Suprapubic skin (tissue), 4 donors: ENCODE results near the gene PYGL. TPM values are rescaled to one million over a fixed set of nuclear protein-coding genes. Genes with fewer than 3 reads are reported as not detected.

Source experiments
- DNase-seq, 2 donors: peaks; one replicate each; pipeline ENCODE4 v3.0.0-alpha.2; 2019; ENCODE audit warnings: low spot score in 2 of 2
- H3K27ac ChIP-seq: fragments of 200-600 bp; sonication (generic); one replicate; pipeline ENCODE4 v1.5.1; 2019
- H3K27me3 ChIP-seq: fragments of 200-600 bp; sonication (generic); one replicate; pipeline ENCODE4 v1.5.1; 2019
- H3K36me3 ChIP-seq: fragments of 200-600 bp; sonication (generic); one replicate; pipeline ENCODE4 v1.5.1; 2019
- H3K4me1 ChIP-seq: fragments of 200-600 bp; sonication (generic); one replicate; pipeline ENCODE4 v1.5.1; 2019
- H3K4me3 ChIP-seq: fragments of 200-600 bp; sonication (generic); one replicate; pipeline ENCODE4 v1.5.1; 2019; ENCODE audit warnings: mild to moderate bottlenecking
- H3K9me3 ChIP-seq: fragments of 200-600 bp; sonication (generic); one replicate; pipeline ENCODE4 v1.5.1; 2019
- CTCF ChIP-seq, 2 donors: fragments of 200-600 bp in 1 of 2; fragments of 450-650 bp in 1 of 2; sonication (generic) in 1 of 2; IDR thresholded peaks; one replicate each; pipeline ENCODE4 v1.5.1; 2016 to 2019; ENCODE audit warnings: antibody characterized with exemption in 2 of 2, mild to moderate bottlenecking in 1 of 2, moderate library complexity in 1 of 2
- EP300 ChIP-seq: sonication (generic); formaldehyde crosslinking; IDR thresholded peaks from one replicate; pipeline ENCODE4 v1.6.1; 2017; ENCODE audit warnings: antibody characterized with exemption
- POLR2A ChIP-seq, 2 donors: fragments of 450-650 bp; IDR thresholded peaks; one replicate each; pipeline ENCODE4 v1.6.1; 2017; ENCODE audit warnings: antibody characterized with exemption in 2 of 2, mild to moderate bottlenecking in 2 of 2, moderate library complexity in 2 of 2
- POLR2AphosphoS5 ChIP-seq, 3 donors: sonication (generic); formaldehyde crosslinking; IDR thresholded peaks; one replicate each; pipeline ENCODE4 v1.6.1; 2017; ENCODE audit warnings: antibody characterized with exemption in 3 of 3
- WGBS: methylation state at CpG from one replicate; pipeline ENCODE4 v1.1.5; 2018; 5-methylcytosine and 5-hydroxymethylcytosine counted together
- total RNA-seq, 4 donors: library from RNA; depleted of rRNA; stranded (reverse); fragments of >200 nt; gene quantifications; one replicate each; pipeline ENCODE4 v1.1.0, GENCODE V29; 2016

The PYGL gene
- total RNA-seq, 4 donors from 2014 or later = 43.3 to 73.4 (median 48.4) TPM

- no peaks in the 10 kb centered on the region for H3K9me3 ChIP-seq
- TF ChIP-seq POLR2A (IDR thresholded peaks at IDR 0.05) (no peak), CTCF (IDR thresholded peaks at IDR 0.05) (no peak), POLR2AphosphoS5 (IDR thresholded peaks at IDR 0.05) (no peak), EP300 (no peak)
- WGBS = 34% methylated on average over 2 of the region's 2 CpGs
- H3K4me1 ChIP-seq = peaks cover 23% of the 10 kb centered on the region
- no peak overlapping the region for H3K4me3 ChIP-seq
- H3K36me3 ChIP-seq = peaks cover 6% of the 10 kb centered on the region
- H3K27ac ChIP-seq = no peak overlapping the region
- no peaks in the 10 kb centered on the region for H3K27me3 ChIP-seq
- DNase-seq = no peak
Measured at GRCh38 chr14:50937325-50937724, 7.0 kb downstream of the PYGL start.

GRCh38 chr14:50936882-50937281 lies 7.4 kb downstream of the PYGL start:
- 65% methylated on average over 2 of the region's 2 CpGs for WGBS
- no peak for TF ChIP-seq EP300
- no peak for TF ChIP-seq POLR2AphosphoS5 (IDR thresholded peaks at IDR 0.05)
- TF ChIP-seq CTCF (IDR thresholded peaks at IDR 0.05) = no peak
- H3K4me1 ChIP-seq = peaks cover 23% of the 10 kb centered on the region
- H3K36me3 ChIP-seq = peaks cover 6% of the 10 kb centered on the region
- no peaks in the 10 kb centered on the region for H3K9me3 ChIP-seq
- DNase-seq = no peak
- H3K27me3 ChIP-seq = no peaks in the 10 kb centered on the region
- no peak overlapping the region for H3K4me3 ChIP-seq
- H3K27ac ChIP-seq = no peak overlapping the region

- no peak for DNase-seq
- TF ChIP-seq POLR2AphosphoS5 (IDR thresholded peaks at IDR 0.05) = no peak
- TF ChIP-seq CTCF (IDR thresholded peaks at IDR 0.05) = no peak
- TF ChIP-seq EP300 = no peak
- WGBS = 67% methylated on average over 2 of the region's 2 CpGs
- Histone ChIP-seq H3K27ac (no peak overlapping the region), H3K27me3 (no peaks in the 10 kb centered on the region), H3K36me3 (peaks cover 13% of the 10 kb centered on the region), H3K9me3 (no peaks in the 10 kb centered on the region), H3K4me3 (no peak overlapping the region), H3K4me1 (peaks cover 23% of the 10 kb centered on the region)
Measured at GRCh38 chr14:50936016-50936340, 8.3 kb downstream of the PYGL start.

- DNase-seq = no peak
- 76% methylated on average over 5 of the region's 5 CpGs for WGBS
- H3K4me3 ChIP-seq = no peak overlapping the region
- peaks cover 17% of the 10 kb centered on the region for H3K36me3 ChIP-seq
- no peaks in the 10 kb centered on the region for H3K27me3 ChIP-seq
- no peak for TF ChIP-seq EP300
- TF ChIP-seq CTCF (IDR thresholded peaks at IDR 0.05) = no peak
- no peak for TF ChIP-seq POLR2AphosphoS5 (IDR thresholded peaks at IDR 0.05)
- no peak for TF ChIP-seq POLR2A (IDR thresholded peaks at IDR 0.05)
- no peak overlapping the region for H3K27ac ChIP-seq
- no peaks in the 10 kb centered on the region for H3K9me3 ChIP-seq
- H3K4me1 ChIP-seq = peaks cover 23% of the 10 kb centered on the region
Measured at GRCh38 chr14:50935126-50936015, 8.9 kb downstream of the PYGL start.

- Histone ChIP-seq H3K4me3 (no peak overlapping the region), H3K27ac (no peak overlapping the region), H3K36me3 (peaks cover 29% of the 10 kb centered on the region), H3K27me3 (no peaks in the 10 kb centered on the region), H3K9me3 (no peaks in the 10 kb centered on the region), H3K4me1 (peaks cover 16% of the 10 kb centered on the region)
- 86% methylated on average over 4 of the region's 4 CpGs for WGBS
- TF ChIP-seq POLR2A (IDR thresholded peaks at IDR 0.05) (no peak), CTCF (IDR thresholded peaks at IDR 0.05) (no peak), EP300 (no peak), POLR2AphosphoS5 (IDR thresholded peaks at IDR 0.05) (no peak)
- DNase-seq = no peak
Measured at GRCh38 chr14:50932592-50933495, 11.4 kb downstream of the PYGL start.
